Neural progenitor cell (in vitro differentiated cells): ENCODE results near the gene RNF126. TPM values are rescaled to one million over a fixed set of nuclear protein-coding genes. Genes with fewer than 3 reads are reported as not detected.
A peak's percentile ranks its signal among the peaks of the same experiment; 100 is the strongest.

Experiments
- DNase-seq: peaks from one replicate; pipeline ENCODE4 v3.0.0-alpha.2; 2016; ENCODE audit warnings: low spot score
- H2AFZ ChIP-seq: fragments of 200-600 bp; sonication (generic); replicated peaks from 2 replicates; pipeline ENCODE4 v1.6.1; 2016; ENCODE audit warnings: antibody characterized with exemption
- H3F3A ChIP-seq: fragments of 200-600 bp; sonication (generic); 2 replicates; pipeline ENCODE4 v1.6.1; 2016; ENCODE audit warnings: antibody characterized with exemption, low read depth
- H3K27ac ChIP-seq: fragments of 200-600 bp; sonication (generic); 2 replicates; pipeline ENCODE4 v1.5.1; 2016; ENCODE audit warnings: mild to moderate bottlenecking
- H3K27me3 ChIP-seq: fragments of 200-600 bp; sonication (generic); 2 replicates; pipeline ENCODE4 v1.6.1; 2016; ENCODE audit warnings: mild to moderate bottlenecking, moderate library complexity
- H3K36me3 ChIP-seq: fragments of 200-600 bp; sonication (generic); 2 replicates; pipeline ENCODE4 v1.5.1; 2016
- H3K4me1 ChIP-seq: fragments of 200-600 bp; sonication (generic); 2 replicates; pipeline ENCODE4 v1.6.1; 2016; ENCODE audit warnings: mixed run types
- H3K4me2 ChIP-seq: fragments of 200-600 bp; sonication (generic); 2 replicates; pipeline ENCODE4 v1.6.1; 2016
- H3K4me3 ChIP-seq: fragments of 200-600 bp; sonication (generic); 2 replicates; pipeline ENCODE4 v1.5.1; 2016
- H3K79me2 ChIP-seq: fragments of 200-600 bp; sonication (generic); 2 replicates; pipeline ENCODE4 v1.6.1; 2016; ENCODE audit warnings: low read depth
- H3K9ac ChIP-seq: fragments of 200-600 bp; sonication (generic); 2 replicates; pipeline ENCODE4 v1.6.1; 2016
- H3K9me3 ChIP-seq: fragments of 200-600 bp; sonication (generic); 2 replicates; pipeline ENCODE4 v1.5.1; 2016; ENCODE audit warnings: low read depth
- H4K20me1 ChIP-seq: fragments of 200-600 bp; sonication (generic); 2 replicates; pipeline ENCODE4 v1.6.1; 2016; ENCODE audit warnings: low read depth
- H3K27ac Mint-ChIP-seq: 3 replicates; pipeline ENCODE4 v1.8.0; 2021; ENCODE audit warnings: mixed read lengths
- H3K27me3 Mint-ChIP-seq: 2 replicates; pipeline ENCODE4 v1.8.0; 2022; ENCODE audit warnings: low read depth, mild to moderate bottlenecking, inconsistent platforms, moderate library complexity, mixed read lengths; ENCODE audit not compliant: insufficient read depth
- H3K36me3 Mint-ChIP-seq: 3 replicates; pipeline ENCODE4 v1.8.0; 2021; ENCODE audit warnings: mixed read lengths
- H3K4me1 Mint-ChIP-seq: 3 replicates; pipeline ENCODE4 v1.8.0; 2021; ENCODE audit warnings: mixed read lengths
- H3K4me3 Mint-ChIP-seq: 3 replicates; pipeline ENCODE4 v1.8.0; 2021; ENCODE audit warnings: mild to moderate bottlenecking, moderate library complexity, mixed read lengths
- H3K9me3 Mint-ChIP-seq: 3 replicates; pipeline ENCODE4 v1.8.0; 2020; ENCODE audit warnings: mixed read lengths
- CTCF ChIP-seq: fragments of 200-600 bp; sonication (generic); IDR thresholded peaks from 2 replicates; pipeline ENCODE4 v1.5.1; 2017; ENCODE audit warnings: antibody characterized with exemption, mild to moderate bottlenecking
- EZH2 ChIP-seq: fragments of 200-600 bp; sonication (generic); IDR thresholded peaks from 2 replicates; pipeline ENCODE4 v1.6.1; 2017; ENCODE audit warnings: antibody characterized with exemption, mild to moderate bottlenecking, moderate library complexity
- EZH2phosphoT487 ChIP-seq: fragments of 200-600 bp; sonication (generic); IDR thresholded peaks from 2 replicates; pipeline ENCODE4 v1.6.1; 2017; ENCODE audit warnings: antibody characterized with exemption
- total RNA-seq: library from RNA; depleted of rRNA; stranded (reverse); fragments of >200 nt; gene quantifications from 2 replicates; pipeline ENCODE4 v1.2.3, GENCODE V29; 2015; ENCODE audit warnings: low replicate concordance

RNF126 gene
- total RNA-seq, 1 donor from 2014 or later, result 9.7 TPM

GRCh38 chr19:676339-677105 is 13.5 kb upstream of the RNF126 start, which contains the start of gene FSTL3:
TSS of gene FSTL3 (plus strand) at chr19:676392. CDS start at chr19:676424, 32 bp downstream.
- Histone ChIP-seq H3K36me3 (no peaks in the 10 kb centered on the region), H3K4me2 (peak within 1 kb of the TSS; percentile 67), H4K20me1 (peaks cover 26% of the 10 kb centered on the region), H3K9ac (no peak within 1 kb of the TSS), H3K4me3 (peak within 1 kb of the TSS; percentile 30), H3K4me1 (peaks cover 7% of the 10 kb centered on the region), H3F3A (peaks cover 24% of the 10 kb centered on the region), H3K79me2 (no peaks in the 10 kb centered on the region), H2AFZ (no peak within 1 kb of the TSS), H3K27me3 (peaks cover 46% of the 10 kb centered on the region), H3K9me3 (no peaks in the 10 kb centered on the region), H3K27ac (no peak within 1 kb of the TSS)
- peak within 1 kb of the TSS; percentile 60 for H3K4me3 Mint-ChIP-seq
- peak; percentile 52 for DNase-seq
- H3K4me1 Mint-ChIP-seq, result peaks cover 9% of the 10 kb centered on the region
- peak within 1 kb of the TSS; percentile 47 for H3K27ac Mint-ChIP-seq
- no peaks in the 10 kb centered on the region for H3K9me3 Mint-ChIP-seq
- TF ChIP-seq EZH2 (no peak), CTCF (no peak), EZH2phosphoT487 (peak; percentile 28)
- H3K27me3 Mint-ChIP-seq, result peaks cover 12% of the 10 kb centered on the region
- no peaks in the 10 kb centered on the region for H3K36me3 Mint-ChIP-seq

DNA sequence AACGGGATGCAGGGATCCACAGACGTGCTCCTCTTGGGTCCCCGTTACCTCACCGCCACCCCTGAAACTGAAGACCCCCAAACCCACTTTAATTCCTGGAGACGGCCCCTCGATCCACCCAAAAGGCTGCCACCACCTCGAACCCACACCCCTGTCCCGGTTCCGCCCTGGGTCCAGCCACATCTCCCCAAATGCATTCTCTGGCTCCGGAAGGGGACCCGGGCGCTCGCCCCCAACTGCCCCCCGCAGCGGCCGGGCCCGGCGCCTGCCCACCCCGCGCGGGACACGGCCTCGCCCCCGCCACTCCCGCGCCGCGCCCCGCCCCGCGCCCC is 13.0 kb upstream of the RNF126 start:
- H3K9me3 Mint-ChIP-seq, result no peaks in the 10 kb centered on the region
- DNase-seq, result no peak
- no peak overlapping the region for H3K27ac Mint-ChIP-seq
- H3K27me3 ChIP-seq, result peaks cover 46% of the 10 kb centered on the region
- H3K36me3 Mint-ChIP-seq, result no peaks in the 10 kb centered on the region
- no peak overlapping the region for H3K9ac ChIP-seq
- H3K9me3 ChIP-seq, result no peaks in the 10 kb centered on the region
- peaks cover 12% of the 10 kb centered on the region for H3K27me3 Mint-ChIP-seq
- no peaks in the 10 kb centered on the region for H3K79me2 ChIP-seq
- peaks cover 7% of the 10 kb centered on the region for H3K4me1 ChIP-seq
- peaks cover 26% of the 10 kb centered on the region for H4K20me1 ChIP-seq
- no peak overlapping the region for H3K4me3 ChIP-seq
- no peak overlapping the region for H2AFZ ChIP-seq
- H3K27ac ChIP-seq, result no peak overlapping the region
- peak overlapping the region; percentile 43 for H3K4me3 Mint-ChIP-seq
- peaks cover 22% of the 10 kb centered on the region for H3F3A ChIP-seq
- H3K36me3 ChIP-seq, result no peaks in the 10 kb centered on the region
- no peak for TF ChIP-seq CTCF
- no peak for TF ChIP-seq EZH2phosphoT487
- no peak for TF ChIP-seq EZH2
- no peak overlapping the region for H3K4me2 ChIP-seq
- peaks cover 9% of the 10 kb centered on the region for H3K4me1 Mint-ChIP-seq

DNA sequence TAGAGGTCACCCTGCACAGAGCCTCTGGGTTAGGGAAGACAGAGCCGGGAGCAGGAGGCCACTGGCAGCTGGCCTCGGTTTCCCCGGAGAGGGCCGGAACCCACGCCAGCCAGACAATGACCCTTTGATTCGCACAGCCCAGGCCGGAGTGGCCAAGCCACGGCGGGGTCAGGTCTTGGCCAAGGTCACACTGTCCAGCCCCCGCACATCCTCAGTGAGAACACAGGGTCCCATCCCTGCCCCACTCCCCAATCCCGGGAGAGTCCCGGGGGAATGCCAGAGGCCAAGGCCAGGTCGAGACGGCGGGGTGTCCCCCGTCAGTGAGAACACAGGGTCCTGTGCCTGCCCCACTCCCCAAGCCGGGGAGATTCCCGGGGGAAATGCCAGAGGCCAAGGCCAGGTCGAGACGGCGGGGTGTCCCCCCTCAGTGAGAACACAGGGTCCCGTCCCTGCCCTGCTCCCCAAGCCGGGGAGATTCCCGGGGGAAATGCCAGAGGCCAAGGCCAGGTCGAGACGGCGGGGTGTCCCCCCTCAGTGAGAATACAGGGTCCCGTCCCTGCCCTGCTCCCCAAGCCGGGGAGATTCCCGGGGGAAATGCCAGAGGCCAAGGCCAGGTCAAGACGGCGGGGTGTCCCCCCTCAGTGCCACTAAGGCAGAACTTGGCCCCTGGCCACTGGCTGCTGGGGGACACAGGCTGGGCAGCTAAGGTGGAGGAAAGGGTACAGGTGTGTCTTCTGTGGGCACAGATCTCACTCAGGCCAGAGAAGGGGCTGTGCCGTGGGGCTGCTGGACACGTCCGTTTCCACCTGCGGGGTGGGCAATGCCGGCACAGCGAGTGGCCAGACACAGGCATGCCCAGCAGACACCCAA is 11.5 kb upstream of the RNF126 start:
- Histone ChIP-seq H4K20me1 (peaks cover 24% of the 10 kb centered on the region), H3K27me3 (peaks cover 46% of the 10 kb centered on the region), H3K4me2 (no peak overlapping the region), H3K27ac (no peak overlapping the region), H3K36me3 (no peaks in the 10 kb centered on the region), H3K4me1 (peaks cover 5% of the 10 kb centered on the region), H3F3A (peaks cover 20% of the 10 kb centered on the region), H3K4me3 (no peak overlapping the region), H2AFZ (no peak overlapping the region), H3K9me3 (no peaks in the 10 kb centered on the region), H3K9ac (no peak overlapping the region), H3K79me2 (no peaks in the 10 kb centered on the region)
- no peak for TF ChIP-seq EZH2phosphoT487
- Mint-ChIP-seq H3K27ac (no peak overlapping the region), H3K9me3 (no peaks in the 10 kb centered on the region), H3K27me3 (peaks cover 12% of the 10 kb centered on the region), H3K4me1 (peaks cover 9% of the 10 kb centered on the region), H3K4me3 (peak overlapping the region; percentile 33), H3K36me3 (no peaks in the 10 kb centered on the region)
- no peak for DNase-seq
